ENCODE results near the gene RAG1. TPM values are rescaled to one million over a fixed set of nuclear protein-coding genes. Genes with fewer than 3 reads are reported as not detected.

Gene RAG1
- total and polyA plus RNA-seq, 2 of the 8 experiments (the other 6 are each of a cell fraction or from before 2014, with no cell fraction given): 0.14 to 0.58 TPM

DNA sequence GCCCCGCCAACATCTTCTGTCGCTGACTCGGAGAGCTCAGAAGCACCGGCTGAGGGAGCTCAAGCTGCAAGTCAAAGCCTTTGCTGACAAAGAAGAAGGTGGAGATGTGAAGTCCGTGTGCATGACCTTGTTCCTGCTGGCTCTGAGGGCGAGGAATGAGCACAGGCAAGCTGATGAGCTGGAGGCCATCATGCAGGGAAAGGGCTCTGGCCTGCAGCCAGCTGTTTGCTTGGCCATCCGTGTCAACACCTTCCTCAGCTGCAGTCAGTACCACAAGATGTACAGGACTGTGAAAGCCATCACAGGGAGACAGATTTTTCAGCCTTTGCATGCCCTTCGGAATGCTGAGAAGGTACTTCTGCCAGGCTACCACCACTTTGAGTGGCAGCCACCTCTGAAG lies 6.7 kb downstream of the RAG1 start (continued):
- TF ChIP-seq RNF2 (IDR thresholded peaks at IDR 0.05; ENCODE audit: borderline replicate concordance, low read depth, low read length, missing control alignments, poor library complexity, severe bottlenecking) (no peak), POU5F1 (IDR thresholded peaks at IDR 0.05; ENCODE audit: low read depth, low read length) (no peak)
